ENCODE data around the gene GMIP.
"Not testable (repeated sequence)": the region's sequence is repeated elsewhere in the genome, so short reads cannot be mapped to it uniquely, and the experiment has no call there.

The GMIP gene

DNA sequence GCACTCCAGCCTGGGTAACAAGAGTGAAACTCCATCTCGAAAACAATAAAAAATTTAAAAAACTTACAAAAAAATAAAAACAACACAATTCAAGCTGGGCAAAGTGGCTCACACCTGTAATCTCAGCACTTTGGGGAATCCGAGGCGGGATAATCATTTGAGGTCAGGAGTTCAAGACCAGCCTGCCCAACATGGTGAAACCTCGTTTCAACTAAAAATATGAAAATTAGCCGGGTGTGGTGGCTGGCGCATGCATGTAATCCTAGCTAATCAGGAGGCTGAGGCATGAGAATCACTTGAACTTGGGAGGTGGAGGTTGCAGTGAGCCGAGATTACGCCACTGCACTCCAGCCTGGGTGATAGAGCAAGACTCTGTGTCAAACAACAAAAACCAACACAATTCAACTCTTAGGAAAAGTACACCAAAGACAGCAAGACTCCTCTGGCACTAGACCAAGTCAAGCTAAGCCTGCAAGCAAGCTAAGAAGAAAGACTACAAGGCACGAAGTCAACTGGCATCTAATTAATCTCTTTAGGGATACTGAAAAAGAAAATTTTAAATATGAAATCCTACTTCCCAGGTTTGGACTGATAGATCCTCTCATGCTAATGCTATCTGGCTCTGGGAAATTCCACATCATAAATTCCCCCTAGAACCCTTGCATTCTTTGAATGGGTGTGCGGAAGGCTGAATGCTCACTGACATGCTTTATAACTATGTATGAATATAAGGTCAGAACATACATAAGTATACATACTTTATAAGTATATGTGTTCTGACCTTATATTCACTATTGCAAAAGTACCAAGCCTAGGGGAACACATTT, 32.9 kb downstream of the GMIP start:
- DNase-seq (ENCODE audit: low read depth, low spot score) = no peak

DNA sequence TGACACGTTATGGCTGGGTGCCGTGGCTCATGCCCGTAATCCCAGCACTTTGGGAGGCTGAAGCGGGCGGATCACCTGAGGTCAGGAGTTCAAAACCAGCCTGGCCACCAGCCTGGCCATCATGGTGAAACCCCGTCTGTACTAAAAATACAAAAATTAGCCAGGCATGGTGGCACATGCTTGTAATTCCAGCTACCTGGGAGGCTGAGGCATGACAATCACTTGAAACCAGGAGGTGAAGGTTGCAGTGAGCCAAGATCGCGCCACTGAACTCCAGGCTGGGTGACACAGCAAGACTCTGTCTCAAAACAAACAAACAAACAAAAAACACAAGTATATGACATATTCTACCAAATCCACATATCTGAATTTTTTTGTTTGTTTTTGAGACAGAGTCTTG, 36.8 kb downstream of the GMIP start:
- not testable (repeated sequence) for DNase-seq (ENCODE audit: low read depth, low spot score)

DNA sequence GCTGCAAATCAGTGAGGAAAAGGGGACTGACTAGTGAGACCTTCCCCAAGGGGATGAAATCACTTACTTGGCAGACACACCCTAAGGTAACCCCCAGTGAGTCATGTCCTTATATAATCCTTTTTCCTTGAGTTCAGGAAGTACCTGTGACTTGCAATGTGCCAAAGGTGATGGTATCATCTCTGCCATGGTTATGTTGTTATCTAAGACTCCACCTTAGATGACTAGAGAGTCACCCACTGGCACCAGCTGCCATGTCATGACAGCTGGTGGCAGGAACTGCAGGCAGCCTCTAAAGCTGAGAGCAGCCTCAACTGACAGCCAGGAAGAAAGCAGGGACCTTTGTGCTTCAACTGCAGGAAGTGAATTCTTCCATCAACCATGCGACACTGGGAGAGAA, 37.4 kb downstream of the GMIP start:
- DNase-seq (ENCODE audit: low read depth, low spot score) = no peak

DNA sequence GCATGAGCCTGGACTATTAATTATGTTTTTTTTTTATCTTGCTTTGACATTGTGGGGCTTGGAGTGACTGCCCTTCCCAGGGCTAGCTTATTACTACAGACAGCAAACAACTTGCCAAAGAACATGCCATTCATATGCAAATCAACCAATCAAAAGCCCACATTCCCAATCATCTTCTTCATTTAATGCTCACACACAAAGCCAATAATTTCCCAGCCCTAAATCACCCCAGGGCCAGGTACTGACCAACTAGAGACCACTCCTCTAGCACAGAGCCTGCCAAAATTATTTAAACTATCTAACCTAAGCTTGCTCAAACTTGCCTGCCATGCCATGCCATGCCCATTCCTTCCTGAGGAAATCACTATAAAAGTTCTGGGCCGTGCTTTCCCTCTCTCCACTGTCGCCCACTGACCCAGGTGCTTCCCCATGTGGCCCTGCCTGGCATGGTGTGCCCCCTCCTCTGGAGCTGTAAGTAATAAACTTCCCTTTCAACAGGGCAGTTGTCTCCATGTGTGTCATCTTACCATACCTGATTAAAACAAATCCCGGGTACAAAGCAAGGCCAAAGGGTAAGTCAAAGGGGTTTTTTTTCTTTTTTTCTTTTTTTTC, 40.6 kb downstream of the GMIP start:
- DNase-seq (ENCODE audit: low read depth, low spot score) = no peak

DNA sequence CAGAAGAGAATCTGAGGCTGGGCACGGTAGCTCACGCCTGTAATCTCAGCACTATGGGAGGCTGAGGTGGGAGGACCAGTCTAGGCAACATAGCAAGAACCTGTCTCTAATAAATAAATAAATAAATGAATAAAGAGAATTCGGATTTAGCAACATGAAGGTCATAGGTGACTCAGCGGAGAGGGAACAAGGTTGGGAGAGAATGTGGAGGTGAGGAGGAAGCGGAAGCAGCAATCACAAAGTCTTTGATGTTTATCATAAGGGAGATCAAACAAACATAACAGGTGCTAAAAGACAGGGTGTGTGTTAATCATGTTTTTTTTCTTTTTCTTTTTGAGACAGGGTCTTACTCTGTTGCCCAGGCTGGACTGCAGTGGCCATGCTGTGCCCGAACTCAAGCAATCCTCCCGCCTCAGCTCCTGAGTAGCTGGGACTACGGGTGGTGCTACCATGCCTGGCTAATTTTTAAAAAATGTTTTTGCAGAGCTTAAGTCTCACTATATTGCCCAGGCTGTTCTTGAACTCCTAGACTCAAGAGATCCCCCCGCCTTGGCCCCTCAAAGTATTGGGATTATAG, 41.2 kb downstream of the GMIP start:
- no peak for DNase-seq (ENCODE audit: low read depth, low spot score)

DNA sequence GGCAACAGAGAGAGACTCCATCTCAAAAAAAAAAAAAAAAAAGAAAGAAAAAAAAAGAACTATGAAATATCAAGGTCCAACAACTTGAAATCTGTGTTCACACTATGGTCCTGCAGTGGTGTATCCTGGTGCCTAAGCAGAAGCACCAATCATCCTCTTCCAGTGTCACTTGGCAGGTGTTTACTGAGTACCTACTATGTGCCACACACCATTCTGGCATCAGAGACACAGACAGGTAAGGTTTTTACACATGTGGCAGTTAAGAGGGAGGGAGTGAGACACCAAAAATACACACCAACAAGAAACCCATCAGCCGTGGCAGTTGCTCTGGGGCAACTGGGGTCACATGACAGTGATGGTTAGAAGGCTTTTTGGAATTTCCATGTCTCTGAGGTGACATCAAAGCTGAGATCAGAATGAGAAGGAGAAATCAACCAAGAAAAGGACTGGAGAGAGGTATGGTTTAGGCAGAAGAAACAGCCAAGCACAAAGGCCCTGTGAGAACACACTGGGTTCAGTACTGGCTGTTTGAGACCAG, 42.6 kb downstream of the GMIP start:
- DNase-seq (ENCODE audit: low read depth, low spot score) = no peak

DNA sequence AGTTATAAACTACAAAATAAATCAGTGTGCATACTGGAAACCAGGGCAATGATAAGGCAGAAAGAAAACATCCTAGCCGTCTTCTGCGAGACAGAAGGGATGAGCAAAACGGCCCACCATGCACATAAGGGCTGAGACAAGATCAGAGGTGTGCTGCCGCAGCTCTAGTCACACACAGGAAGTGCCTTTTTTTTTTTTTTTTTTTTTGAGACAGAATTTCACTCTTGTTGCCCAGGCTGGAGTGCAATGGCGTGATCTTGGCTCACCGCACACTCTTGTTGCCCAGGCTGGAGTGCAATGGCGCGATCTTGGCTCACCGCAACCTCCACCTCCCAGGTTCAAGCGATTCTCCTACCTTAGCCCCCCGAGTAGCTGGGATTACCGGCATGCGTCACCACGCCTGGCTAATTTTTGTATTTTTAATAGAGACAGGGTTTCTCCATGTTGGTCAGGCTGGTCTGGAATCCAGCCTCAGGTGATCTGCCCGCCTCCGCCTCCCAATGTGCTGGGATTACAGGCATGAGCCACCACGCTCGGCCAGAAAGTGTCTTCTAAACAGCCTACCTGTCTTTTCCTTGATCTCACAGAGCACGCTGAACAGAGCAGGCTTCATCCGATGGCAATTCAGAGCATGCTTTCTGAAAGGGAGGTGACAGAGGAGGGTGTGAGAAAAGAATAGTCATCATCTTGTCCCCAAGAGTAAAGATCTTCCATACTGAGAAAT, 44.6 kb downstream of the GMIP start:
- not testable (repeated sequence) for DNase-seq (ENCODE audit: low read depth, low spot score)

DNA sequence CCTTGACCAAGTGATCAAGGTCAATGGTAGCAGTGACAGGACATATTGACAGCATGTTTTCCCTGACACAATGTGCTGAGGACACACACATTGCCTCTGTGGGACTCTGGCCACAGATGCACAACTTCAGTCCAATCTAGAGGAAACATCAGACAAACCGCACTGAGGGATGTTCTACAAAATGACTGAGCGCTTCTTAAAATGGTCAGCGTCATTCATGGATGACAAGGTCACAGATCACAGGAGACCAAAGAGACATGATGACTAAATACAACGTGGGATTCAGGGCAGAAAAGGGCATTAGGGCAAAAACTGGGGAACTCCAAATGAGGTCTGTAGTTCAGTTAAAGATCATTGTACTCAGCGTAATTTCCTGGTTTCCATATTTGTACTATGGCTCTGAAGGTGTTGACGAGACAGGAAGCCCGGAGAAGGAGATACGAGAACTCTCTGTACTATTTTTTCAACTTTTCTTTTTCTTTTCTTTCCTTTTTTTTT, 45.6 kb downstream of the GMIP start:
- DNase-seq (ENCODE audit: low read depth, low spot score) = no peak

DNA sequence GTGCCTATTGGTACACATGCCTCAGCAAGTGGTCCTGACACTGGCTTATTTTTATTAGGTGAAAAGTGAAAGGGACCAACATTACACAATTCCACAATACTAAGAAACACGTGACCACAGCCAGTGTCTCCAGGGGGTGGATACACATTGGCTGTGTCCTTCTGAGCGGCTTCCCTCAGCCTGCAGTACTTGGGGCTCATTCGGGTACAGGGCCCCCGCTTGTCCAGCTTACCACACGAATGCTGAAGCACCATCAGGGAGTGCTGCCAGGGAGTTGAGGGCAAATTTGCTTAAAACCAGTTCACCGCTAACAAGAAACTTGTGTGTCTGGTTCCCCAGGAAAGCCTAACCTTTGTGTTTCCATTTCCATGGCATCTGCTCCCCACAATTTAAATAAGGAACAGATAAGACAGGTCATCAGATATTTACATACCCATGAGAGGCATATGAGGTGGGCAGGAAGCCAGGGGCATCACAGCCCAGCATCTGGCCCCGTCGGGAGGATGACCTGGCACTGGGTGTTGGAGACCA, 48.2 kb downstream of the GMIP start:
- DNase-seq (ENCODE audit: low read depth, low spot score) = no peak

DNA sequence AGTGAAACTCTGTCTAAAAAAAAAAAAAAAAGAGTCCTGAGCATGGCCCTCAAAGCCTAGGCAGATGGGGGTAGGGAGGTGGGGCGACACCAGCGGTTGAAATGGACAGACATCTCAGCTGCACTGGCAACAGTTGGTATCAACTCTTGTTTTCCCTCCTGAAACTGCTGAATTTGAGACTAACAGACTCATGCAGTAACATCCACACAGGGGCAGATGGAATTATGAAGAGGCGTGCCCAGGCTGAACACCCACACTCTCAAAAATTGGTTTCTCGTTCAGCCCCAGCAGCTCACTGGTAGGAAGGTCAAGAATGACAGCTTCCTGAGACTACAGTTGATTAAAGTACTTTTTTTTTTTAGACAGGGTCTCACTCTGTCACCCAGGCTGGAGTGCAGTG, 49.1 kb downstream of the GMIP start:
- DNase-seq (ENCODE audit: low read depth, low spot score) = no peak

DNA sequence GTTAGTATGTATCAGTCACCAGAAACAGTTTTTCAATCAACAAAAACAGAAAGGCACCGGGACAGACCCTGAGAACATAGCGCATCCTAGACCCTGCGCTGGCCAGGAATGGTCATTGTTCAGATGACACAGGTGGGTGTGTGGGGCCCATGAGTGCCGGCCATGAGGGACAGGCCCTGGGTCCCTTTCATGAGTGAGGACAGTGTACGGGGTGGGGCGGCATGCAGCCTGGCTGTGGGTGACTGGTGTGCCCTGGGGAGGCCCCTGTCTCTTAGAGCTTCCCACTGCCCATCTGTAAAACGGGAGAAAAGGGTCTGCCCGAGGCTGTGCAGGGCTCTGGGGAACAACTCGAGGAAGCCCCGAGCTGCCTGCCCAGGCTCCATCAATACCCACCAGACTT, 50.8 kb downstream of the GMIP start:
- no peak for DNase-seq (ENCODE audit: low read depth, low spot score)

DNA sequence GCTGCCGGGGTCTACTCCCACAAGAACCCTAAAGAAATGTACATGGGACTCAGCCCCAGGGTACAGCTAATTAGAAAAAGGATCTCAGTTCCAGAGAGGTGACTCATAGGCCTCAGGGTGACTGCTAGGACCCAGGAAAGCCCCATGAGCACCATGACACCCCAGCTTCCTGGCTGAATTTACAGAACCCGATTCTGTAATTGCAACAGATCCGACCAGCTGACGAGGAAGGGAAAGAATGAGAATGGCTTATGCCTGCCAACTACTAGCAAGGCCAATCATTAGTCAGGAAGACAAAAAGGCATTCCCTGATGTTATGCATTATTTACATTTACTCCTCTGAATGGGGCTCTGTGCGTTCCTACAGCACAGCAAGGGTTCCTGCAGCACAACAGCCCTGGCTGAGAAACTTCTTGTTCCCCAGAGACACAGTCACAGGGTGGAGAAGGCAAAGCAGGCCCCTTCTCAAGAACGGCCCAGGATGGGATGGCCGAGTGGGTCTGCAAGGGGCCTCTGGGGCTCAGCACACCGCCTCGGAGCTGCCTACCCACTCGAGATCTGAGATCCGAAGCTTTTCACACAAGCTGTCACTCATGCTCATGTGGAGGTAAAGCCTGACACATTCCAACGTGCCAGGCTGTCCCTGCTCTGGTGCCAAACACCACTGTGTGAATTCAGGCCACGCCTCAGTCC, 52.2 kb downstream of the GMIP start:
- DNase-seq (ENCODE audit: low read depth, low spot score) = peak; percentile 21

DNA sequence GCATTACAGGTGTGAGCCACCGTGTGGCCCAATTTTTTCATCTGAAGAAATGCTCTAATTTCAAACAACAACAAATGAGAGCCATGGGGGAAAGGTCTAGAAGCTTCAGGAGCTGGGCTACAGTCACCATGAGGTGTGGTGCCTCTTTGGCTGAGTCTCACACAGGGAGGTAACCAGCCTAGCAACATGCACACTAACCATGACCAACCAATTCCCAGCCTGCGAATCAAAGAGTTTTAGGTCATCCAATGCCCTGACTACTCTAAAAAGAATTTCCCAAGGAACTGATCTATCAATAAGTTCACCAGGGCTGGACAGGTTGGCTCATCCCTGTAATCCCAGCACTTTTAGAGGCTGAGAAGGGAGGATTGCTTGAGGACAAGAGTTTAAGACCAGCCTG, 54.9 kb downstream of the GMIP start:
- no peak for DNase-seq (ENCODE audit: low read depth, low spot score)

DNA sequence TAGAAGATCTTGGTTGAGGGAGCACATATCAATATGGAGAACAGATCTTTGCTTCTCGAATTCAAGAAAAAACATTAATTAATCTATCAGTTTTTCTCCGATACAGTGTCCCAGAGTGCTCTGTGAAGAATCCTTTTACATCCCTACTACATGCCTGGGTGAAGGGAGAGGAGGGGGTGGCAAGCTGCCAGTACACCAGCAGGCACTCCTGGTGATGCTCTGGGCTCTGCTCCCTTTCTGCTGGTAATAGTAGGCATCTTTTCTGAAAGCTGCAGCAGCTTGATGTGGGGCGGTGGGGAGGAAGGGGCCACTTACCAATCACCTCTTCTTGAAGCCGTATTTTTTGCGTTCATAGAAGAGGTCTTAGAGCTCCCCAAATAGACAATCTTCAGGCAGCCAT, 55.7 kb downstream of the GMIP start:
- DNase-seq (ENCODE audit: low read depth, low spot score) = no peak

DNA sequence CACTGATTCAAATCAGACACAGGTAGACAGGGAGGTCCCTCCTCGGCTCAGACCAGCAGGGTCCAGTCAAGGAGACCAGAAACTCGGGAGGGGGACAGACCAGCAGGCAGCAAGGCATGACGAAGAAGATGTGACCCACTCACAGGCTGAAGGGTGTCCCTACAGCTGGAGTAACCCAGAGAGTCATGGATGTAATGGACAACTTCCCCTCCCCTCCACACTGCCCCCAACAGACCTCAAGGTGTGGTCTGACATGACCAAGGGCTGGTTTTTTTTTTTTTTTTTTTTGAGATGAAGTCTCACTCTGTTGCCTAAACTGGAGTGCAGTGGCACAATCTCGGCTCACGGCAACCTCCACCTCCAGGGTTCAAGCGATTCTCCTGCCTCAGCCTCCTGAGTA, 59.1 kb downstream of the GMIP start:
- no peak for DNase-seq (ENCODE audit: low read depth, low spot score)

DNA sequence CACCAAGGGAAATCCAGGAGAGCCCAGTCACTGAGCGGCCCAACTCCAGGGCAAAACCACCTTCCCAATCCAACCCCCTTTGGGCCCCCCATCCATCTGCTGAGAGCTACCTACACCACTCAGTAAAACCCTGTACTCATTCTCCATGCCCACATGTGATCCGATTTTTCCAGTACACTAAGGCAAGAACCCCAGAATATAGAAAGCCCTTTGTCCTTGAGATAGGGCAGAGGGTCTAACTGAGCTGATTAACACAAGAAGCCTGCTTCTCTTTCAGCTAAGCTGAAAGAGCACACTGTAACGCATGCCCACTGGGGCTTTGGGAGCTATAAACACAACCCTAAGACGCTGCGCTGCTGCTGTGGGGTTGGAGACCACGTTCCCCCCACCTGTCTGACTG, 61.0 kb downstream of the GMIP start:
- DNase-seq (ENCODE audit: low read depth, low spot score) = no peak

DNA sequence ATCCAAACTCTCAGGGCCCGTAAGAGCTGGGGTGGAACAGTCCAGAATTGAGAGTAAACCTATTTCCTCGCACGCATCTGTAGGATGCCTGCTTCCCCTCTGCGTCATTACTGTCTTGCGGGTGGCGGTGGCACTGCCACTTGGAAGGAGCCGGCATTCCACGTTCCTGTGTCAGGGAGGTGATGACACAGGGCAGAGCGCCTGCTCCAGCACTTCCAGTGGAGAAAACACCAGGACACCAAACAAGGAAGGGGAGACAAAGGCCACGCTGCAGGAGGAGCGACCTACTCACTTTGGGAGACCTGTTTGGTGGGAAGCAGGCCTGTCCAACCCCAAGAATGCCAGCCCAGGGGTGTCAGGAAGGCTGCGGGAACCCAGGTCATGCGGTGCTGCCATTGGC, 62.1 kb downstream of the GMIP start:
- DNase-seq (ENCODE audit: low read depth, low spot score) = no peak

DNA sequence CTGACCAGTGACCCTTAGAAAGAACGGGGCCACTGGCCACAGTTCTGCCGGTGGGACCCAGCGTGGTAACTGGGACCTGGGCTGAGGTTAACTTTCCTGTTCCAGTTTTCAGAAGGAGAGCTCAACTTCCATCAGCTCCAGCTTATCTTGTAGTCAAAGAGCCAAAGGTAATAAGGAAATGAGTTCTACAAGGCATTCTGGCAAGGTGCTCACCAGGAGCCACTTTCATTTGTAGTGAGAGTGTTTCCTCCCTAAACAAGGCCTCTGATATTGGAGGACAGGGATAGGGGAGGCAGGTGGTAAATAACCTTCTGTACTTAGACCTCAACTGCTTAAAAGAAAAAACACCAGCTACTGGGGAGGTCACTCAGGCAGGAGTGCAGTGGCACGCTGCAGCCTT, 63.0 kb downstream of the GMIP start:
- no peak for DNase-seq (ENCODE audit: low read depth, low spot score)

DNA sequence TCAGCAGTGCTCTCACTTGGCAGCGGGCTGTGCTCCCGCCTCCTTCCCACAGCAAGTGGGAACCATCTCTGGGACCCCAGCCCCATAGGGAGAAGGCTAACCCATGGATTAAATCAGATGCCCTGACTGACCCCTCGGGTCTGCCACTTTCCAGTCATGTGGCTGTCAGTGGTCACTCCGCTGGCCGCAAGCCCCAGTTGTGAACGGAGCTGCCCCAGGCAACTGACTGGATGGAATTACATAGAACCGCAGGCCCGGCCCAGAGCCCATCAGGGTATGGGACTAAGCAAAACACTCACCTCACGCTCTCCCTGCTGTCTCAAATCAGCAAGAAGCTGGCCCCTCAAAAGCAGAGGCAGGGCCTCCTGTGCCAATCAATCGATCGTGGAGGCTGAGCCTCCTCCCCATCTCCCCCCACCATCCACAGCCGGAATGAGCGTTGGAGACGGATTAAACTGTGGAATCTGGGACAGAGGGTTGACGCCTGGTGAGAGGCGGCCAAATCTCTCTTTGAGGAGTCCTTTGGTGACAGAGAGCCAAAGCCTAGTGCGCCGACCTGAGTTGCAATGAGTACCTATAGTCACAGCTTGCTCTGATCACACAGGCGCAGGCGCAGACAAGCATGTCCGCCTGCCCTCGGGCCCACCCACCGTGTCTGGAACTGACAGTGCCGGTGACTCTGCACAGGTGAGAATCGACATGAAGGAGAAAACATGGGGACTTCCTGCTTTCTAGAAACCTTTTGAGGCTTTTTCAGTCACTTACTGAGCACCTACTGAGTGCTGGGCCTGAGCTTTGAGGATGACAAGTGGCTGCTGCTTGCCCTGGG, 63.7 kb downstream of the GMIP start:
- no peak for DNase-seq (ENCODE audit: low read depth, low spot score)
